Psoas muscle (tissue), 8 donors: ENCODE data around the gene DSEL. TPM values are rescaled to one million over a fixed set of nuclear protein-coding genes. Genes with fewer than 3 reads are reported as not detected.

Experiments used
- ATAC-seq, 4 donors: fragments of 200-7000 bp; cut with Tn5 transposase; one replicate each; pipeline ENCODE4 v1.9.1; 2020; ENCODE audit warnings: moderate library complexity in 3 of 4, mild to moderate bottlenecking in 2 of 4
- DNase-seq, 2 donors: peaks; one replicate each; pipeline ENCODE4 v3.0.0-alpha.2; 2020
- H3K27ac ChIP-seq: fragments of 200-600 bp; one replicate; pipeline ENCODE4 v1.8.0; 2022
- H3K27me3 ChIP-seq, 3 donors: fragments of 200-600 bp in 1 of 3; one replicate each; pipeline versions ENCODE4 v1.6.1 to v1.8.0; 2013 to 2022; ENCODE audit warnings: low read length in 2 of 3, mild to moderate bottlenecking in 2 of 3, moderate library complexity in 1 of 3; ENCODE audit not compliant: insufficient read depth in 3 of 3
- H3K36me3 ChIP-seq, 2 donors: fragments of 200-600 bp in 1 of 2; one replicate each; pipeline versions ENCODE4 v1.6.1 to v1.8.0; 2013 to 2022; ENCODE audit warnings: low read depth in 1 of 2, mild to moderate bottlenecking in 1 of 2, moderate library complexity in 1 of 2; ENCODE audit not compliant: insufficient read depth in 1 of 2
- H3K4me1 ChIP-seq: fragments of 200-600 bp; one replicate; pipeline ENCODE4 v1.8.0; 2022
- H3K4me3 ChIP-seq: fragments of 200-600 bp; one replicate; pipeline ENCODE4 v1.8.0; 2022; ENCODE audit warnings: mild to moderate bottlenecking
- H3K9me3 ChIP-seq: fragments of 200-600 bp; one replicate; pipeline ENCODE4 v1.8.0; 2022
- CTCF ChIP-seq: fragments of 200-600 bp; IDR thresholded peaks from one replicate; pipeline ENCODE4 v1.8.0; 2022; ENCODE audit warnings: antibody characterized with exemption
- WGBS, 3 donors: extraction: QIAGEN DNeasy Blood & Tissue Kit; methylation state at CpG; one replicate each; pipeline versions ENCODE4 v1.1.6 to v1.1.7; 2013; 5-methylcytosine and 5-hydroxymethylcytosine counted together
- intact Hi-C, 2 donors: fragments of 100-400 bp; cut with DNase I; formaldehyde crosslinking; loops; one replicate each; pipeline versions ENCODE4 v1.11.0 to v1.14.2; 2022
- polyA plus RNA-seq, 3 donors: library from polyadenylated mRNA; stranded (reverse); fragments of 200-250 nt; gene quantifications; one replicate each; pipeline ENCODE4 v1.2.3, GENCODE V29; 2013
- total RNA-seq, 4 donors: library from RNA; stranded (reverse); fragmentation: NEBNext Ultra II Directional in 2 of 4; extraction: Animal tissue kit (Norgen Biotek cat#: 25700) in 2 of 4; gene quantifications; one replicate each; pipeline versions ENCODE4 v1.2.1 to v1.2.4, GENCODE V29; 2021 to 2023
- donor health status: healthy with polysubstance abuse.
- donor health status: DM: no; HTN: no; CAD: no; lungs with moderate emphysema.
- donor health status: Bipolar disorder and iron deficiency.
- donor health status: healthy.
- donor health status: DM: yes; HTN: yes; CAD: no.
- donor health status: DM: no; HTN: no; CAD: no.
- donor health status: DM: no; HTN: no; CAD: no.
- donor health status: DM: yes; HTN: yes; CAD: no.

DSEL gene
- total and polyA plus RNA-seq, 7 donors, result 0.48 to 5.0 (median 1.4) TPM

GRCh38 chr18:67511840-67512239 is 4.7 kb downstream of the DSEL start:
- WGBS, 3 donors, result 93 to 95% (median 94%) methylated on average over 6 of the region's 6 CpGs
- no peak overlapping the region for H3K27ac ChIP-seq
- H3K4me3 ChIP-seq, result no peak overlapping the region
- no peaks in the 10 kb centered on the region for H3K36me3 ChIP-seq
- no peaks in the 10 kb centered on the region for H3K27me3 ChIP-seq
- H3K4me1 ChIP-seq, result no peaks in the 10 kb centered on the region
- DNase-seq, result no peak
- TF ChIP-seq CTCF, result no peak
- H3K9me3 ChIP-seq, result no peaks in the 10 kb centered on the region
- intact Hi-C loops, result loop anchor here in 1 of 2 donors (10.0 kb wide), 1 partner anchor 287 kb away; no protein-coding TSS in a partner anchor
- ATAC-seq, result no peak

GRCh38 chr18:67510831-67511230 is 5.7 kb downstream of the DSEL start:
- Histone ChIP-seq H3K4me1 (no peaks in the 10 kb centered on the region), H3K27ac (no peak overlapping the region), H3K4me3 (no peak overlapping the region), H3K36me3 (no peaks in the 10 kb centered on the region), H3K9me3 (no peaks in the 10 kb centered on the region), H3K27me3 (no peaks in the 10 kb centered on the region)
- no peak for TF ChIP-seq CTCF
- intact Hi-C loops, result loop anchor here in 1 of 2 donors (10.0 kb wide), 1 partner anchor 286 kb away; no protein-coding TSS in a partner anchor
- no peak for DNase-seq
- 82 to 93% (median 90%) methylated on average over 3 of the region's 3 CpGs for WGBS, 3 donors
- ATAC-seq, result no peak

- ATAC-seq (no peak), DNase-seq (no peak)
- Histone ChIP-seq H3K4me1 (no peaks in the 10 kb centered on the region), H3K9me3 (no peaks in the 10 kb centered on the region), H3K36me3 (no peaks in the 10 kb centered on the region), H3K27ac (no peak overlapping the region), H3K4me3 (no peak overlapping the region), H3K27me3 (no peaks in the 10 kb centered on the region)
- WGBS, 3 donors, result 75 to 81% (median 76%) methylated on average over 6 of the region's 6 CpGs
- TF ChIP-seq CTCF, result no peak
- intact Hi-C loops, result loop anchor here in 1 of 2 donors (10.0 kb wide), 1 partner anchor 285 kb away; no protein-coding TSS in a partner anchor
Observed at GRCh38 chr18:67509741-67510391, 6.7 kb downstream of the DSEL start.

- Histone ChIP-seq H3K4me1 (no peaks in the 10 kb centered on the region), H3K27me3 (no peaks in the 10 kb centered on the region), H3K4me3 (no peak overlapping the region), H3K9me3 (no peaks in the 10 kb centered on the region), H3K36me3 (no peaks in the 10 kb centered on the region), H3K27ac (no peak overlapping the region)
- no peak for TF ChIP-seq CTCF
- 95 to 98% (median 98%) methylated on average over 2 of the region's 2 CpGs for WGBS, 3 donors
- intact Hi-C loops, result no loop called here
- ATAC-seq, result no peak
- DNase-seq, result no peak
Observed at GRCh38 chr18:67508146-67508545, 8.4 kb downstream of the DSEL start.

- Histone ChIP-seq H3K27ac (no peak overlapping the region), H3K4me3 (no peak overlapping the region), H3K4me1 (no peaks in the 10 kb centered on the region), H3K36me3 (no peaks in the 10 kb centered on the region), H3K27me3 (no peaks in the 10 kb centered on the region), H3K9me3 (no peaks in the 10 kb centered on the region)
- intact Hi-C loops, result no loop called here
- TF ChIP-seq CTCF, result no peak
- 88 to 100% (median 90%) methylated on average over 1 of the region's 1 CpG for WGBS, 3 donors
- ATAC-seq, result no peak
- DNase-seq, result no peak
Observed at GRCh38 chr18:67504739-67505138, 11.8 kb downstream of the DSEL start.
